ENCODE results near the gene PEAK3. TPM values are rescaled to one million over a fixed set of nuclear protein-coding genes. Genes with fewer than 3 reads are reported as not detected.

The PEAK3 gene
- total and polyA plus RNA-seq, 9 of the 15 experiments (the other 6 are each of a cell fraction or from before 2014, with no cell fraction given) = 0.07 to 0.40 TPM; not detected in 7

DNA sequence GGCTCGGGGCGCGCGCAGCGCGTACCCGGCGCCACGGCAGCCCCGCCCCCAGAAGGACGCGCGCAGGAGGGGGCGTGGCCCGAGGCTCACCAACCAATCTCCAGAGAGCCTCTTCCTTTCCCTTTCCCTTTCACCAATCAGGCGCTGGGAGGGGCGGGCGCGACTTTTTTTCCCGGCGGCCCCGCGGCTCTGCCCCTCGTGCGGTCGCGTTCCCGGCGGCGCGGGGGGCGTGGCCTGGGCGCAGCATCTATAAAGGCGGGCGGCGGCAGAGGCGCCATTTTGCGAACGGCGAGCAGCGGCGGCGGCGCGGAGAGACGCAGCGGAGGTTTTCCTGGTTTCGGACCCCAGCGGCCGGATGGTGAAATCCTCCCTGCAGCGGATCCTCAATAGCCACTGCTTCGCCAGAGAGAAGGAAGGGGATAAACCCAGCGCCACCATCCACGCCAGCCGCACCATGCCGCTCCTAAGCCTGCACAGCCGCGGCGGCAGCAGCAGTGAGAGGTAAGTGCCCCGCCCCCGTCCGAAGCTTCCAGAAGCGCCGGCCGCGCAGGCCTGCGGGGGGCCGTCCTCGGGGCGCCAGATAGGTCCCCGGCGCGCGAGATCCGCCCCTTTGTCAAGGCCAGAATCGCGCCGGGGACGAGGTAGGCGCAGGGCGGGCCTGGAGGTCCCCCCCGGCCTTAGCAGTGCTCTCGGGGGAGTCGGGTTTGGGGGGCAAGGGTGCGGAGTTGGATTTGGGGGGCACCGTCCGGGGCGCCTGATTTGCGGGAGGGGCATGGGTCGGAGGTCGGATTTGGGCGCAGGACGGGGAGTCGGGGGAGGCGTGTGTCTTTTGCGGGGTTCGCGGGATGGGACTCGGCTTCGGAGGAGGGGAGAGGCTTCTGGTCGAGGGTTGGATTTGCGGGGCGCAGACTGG lies 12.5 kb downstream of the PEAK3 start (continued):
- TF ChIP-seq GMEB1 (CRISPR knock-in tag; IDR thresholded peaks at IDR 0.05) (peak; percentile 68), MTF1 (CRISPR knock-in tag; IDR thresholded peaks at IDR 0.05; ENCODE audit: borderline replicate concordance) (no peak), BRD9 (IDR thresholded peaks at IDR 0.05; ENCODE audit: low read depth, partially characterized antibody) (peak; percentile 61), ZBTB7A (IDR thresholded peaks at IDR 0.05; ENCODE audit: borderline replicate concordance, control insufficient read depth, low read depth, low read length) (no peak), KLF16 (IDR thresholded peaks at IDR 0.05) (no peak), TFE3 (CRISPR knock-in tag; IDR thresholded peaks at IDR 0.05) (no peak), ZNF668 (CRISPR knock-in tag; IDR thresholded peaks at IDR 0.05) (peak; percentile 62; the same call in 1 of the 2 replicates), LEF1 (IDR thresholded peaks at IDR 0.05) (no peak), E2F3 (CRISPR knock-in tag; IDR thresholded peaks at IDR 0.05) (no peak), C11orf30 (IDR thresholded peaks at IDR 0.05; ENCODE audit: low read depth) (no peak), GTF2A2 (tag; IDR thresholded peaks at IDR 0.05) (peak; percentile 96), NR0B1 (IDR thresholded peaks at IDR 0.05; ENCODE audit: partially characterized antibody) (no peak), ZNF766 (CRISPR knock-in tag; conservative IDR thresholded peaks at IDR 0.05) (peak; percentile 96), PML (IDR thresholded peaks at IDR 0.05; ENCODE audit: low read length) (peak; percentile 94), FOXP1 (CRISPR knock-in tag; IDR thresholded peaks at IDR 0.05) (peak; percentile 50; the same call in 1 of the 2 replicates)
- TF ChIP-seq, protein P1, sequence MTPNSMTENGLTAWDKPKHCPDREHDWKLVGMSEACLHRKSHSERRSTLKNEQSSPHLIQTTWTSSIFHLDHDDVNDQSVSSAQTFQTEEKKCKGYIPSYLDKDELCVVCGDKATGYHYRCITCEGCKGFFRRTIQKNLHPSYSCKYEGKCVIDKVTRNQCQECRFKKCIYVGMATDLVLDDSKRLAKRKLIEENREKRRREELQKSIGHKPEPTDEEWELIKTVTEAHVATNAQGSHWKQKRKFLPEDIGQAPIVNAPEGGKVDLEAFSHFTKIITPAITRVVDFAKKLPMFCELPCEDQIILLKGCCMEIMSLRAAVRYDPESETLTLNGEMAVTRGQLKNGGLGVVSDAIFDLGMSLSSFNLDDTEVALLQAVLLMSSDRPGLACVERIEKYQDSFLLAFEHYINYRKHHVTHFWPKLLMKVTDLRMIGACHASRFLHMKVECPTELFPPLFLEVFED (CRISPR knock-in tag; conservative IDR thresholded peaks at IDR 0.05) = peak; percentile 54; the same call in 1 of the 2 replicates
- TF ChIP-seq, protein P2, sequence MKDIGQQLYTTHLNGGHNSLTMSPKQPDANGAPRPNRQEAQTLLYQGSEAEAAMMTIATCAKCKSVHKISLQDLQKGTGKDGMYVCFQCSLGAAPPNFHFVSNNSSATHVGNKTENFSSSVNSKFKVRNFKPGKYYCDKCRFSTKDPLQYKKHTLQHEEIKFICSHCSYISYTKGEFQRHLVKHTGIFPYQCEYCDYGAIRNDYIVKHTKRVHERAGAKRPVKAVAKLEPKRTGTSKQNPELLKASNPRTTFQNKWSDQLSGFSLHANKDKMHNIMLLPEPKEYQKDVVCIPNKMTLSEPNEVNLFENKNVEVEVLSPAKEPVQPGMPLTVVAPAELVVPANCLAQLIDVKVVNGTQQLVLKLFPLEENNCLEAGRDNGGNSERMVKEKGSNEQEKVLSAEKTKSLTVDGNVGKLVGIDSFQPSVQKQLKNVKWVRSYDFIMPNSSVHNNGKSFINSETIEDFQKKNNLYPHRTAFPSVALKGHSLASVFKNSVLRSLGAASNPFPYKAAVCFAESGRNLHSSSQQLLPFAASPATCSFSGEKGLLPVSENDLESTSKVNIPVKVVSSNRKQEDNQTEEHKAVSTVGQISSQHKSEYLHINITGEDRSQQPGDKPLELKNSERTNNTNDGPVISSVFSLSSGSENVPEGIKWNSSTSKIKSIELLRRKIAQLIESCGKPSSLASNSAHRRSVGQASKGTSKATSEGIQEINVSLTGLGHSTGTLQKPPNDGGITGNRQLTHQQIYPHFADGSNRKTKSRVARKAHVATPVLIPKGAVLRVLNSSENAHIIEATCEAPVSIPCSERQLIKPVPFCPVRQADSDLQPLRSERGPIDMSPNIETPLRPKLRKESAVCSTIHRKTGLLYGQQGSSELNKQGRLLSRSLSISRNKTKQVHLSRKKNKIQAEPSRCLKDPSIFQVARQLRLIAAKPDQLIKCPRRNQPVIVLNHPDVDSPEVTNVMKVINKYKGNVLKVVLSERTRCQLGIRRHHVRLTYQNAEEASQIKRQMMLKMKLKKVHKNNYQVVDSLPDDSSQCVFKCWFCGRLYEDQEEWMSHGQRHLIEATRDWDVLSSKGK (CRISPR knock-in tag; IDR thresholded peaks at IDR 0.05) = no peak
